ENCODE data around the gene MOGAT1.

- no peak for TF ChIP-seq EP300 (IDR thresholded peaks at IDR 0.05)
- no peak for TF ChIP-seq POLR2A (IDR thresholded peaks at IDR 0.05)
- TF ChIP-seq CTCF (IDR thresholded peaks at IDR 0.05): no peak
- TF ChIP-seq POLR2AphosphoS5 (IDR thresholded peaks at IDR 0.05): no peak
Measured at GRCh38 chr2:222751821-222752719, 80.6 kb downstream of the MOGAT1 start.
